ENCODE data around the gene KBTBD8. TPM values are rescaled to one million over a fixed set of nuclear protein-coding genes. Genes with fewer than 3 reads are reported as not detected.

Gene KBTBD8
- total and polyA plus RNA-seq, 9 of the 15 experiments (the other 6 are each of a cell fraction or from before 2014, with no cell fraction given) = 2.7 to 9.1 (median 5.6) TPM

- no peaks in the 10 kb centered on the region for H3K27me3 ChIP-seq (ENCODE audit: control insufficient read depth in 2 of 2, insufficient read depth in 2 of 2, low read length in 2 of 2)
- H3K36me3 ChIP-seq (ENCODE audit: control insufficient read depth, insufficient read depth, low read length) = no peaks in the 10 kb centered on the region
- POLR2A ChIA-PET = no interaction called here
- no peak overlapping the region for H3K9ac ChIP-seq (ENCODE audit: insufficient read depth in 1 of 2, low read depth in 2 of 2, low read length in 2 of 2)
- no peak overlapping the region for H3K4me3 ChIP-seq
- no peaks in the 10 kb centered on the region for H4K20me1 ChIP-seq (replicated peaks; ENCODE audit: control insufficient read depth, insufficient read depth, low read length)
- H3K4me2 ChIP-seq (ENCODE audit: insufficient read depth, low read length) = no peak overlapping the region
- no peaks in the 10 kb centered on the region for H3K79me2 ChIP-seq (ENCODE audit: control insufficient read depth, insufficient read depth, low read length)
- CTCF ChIA-PET (ENCODE audit: low intra/inter-chr PET ratio) = interaction anchor here (0.6 kb wide), 1 partner anchor 1973 kb away, joined by 3 read pairs; no protein-coding TSS in a partner anchor
- FAIRE-seq (no peak), DNase-seq (ENCODE audit: extremely low read depth in 1 of 4, low spot score in 3 of 4) (no peak), ATAC-seq (no peak)
- no peak overlapping the region for H3K27ac ChIP-seq (ENCODE audit: extremely low read depth, low read depth, low read length)
- 0% methylated on average over 3 of the region's 3 CpGs for WGBS (ENCODE audit: insufficient coverage, low coverage, missing lambda C conversion rate)
- no peaks in the 10 kb centered on the region for H3K4me1 ChIP-seq (replicated peaks in 1 of 2; ENCODE audit: control insufficient read depth in 2 of 2, insufficient read depth in 2 of 2, low read length in 2 of 2)
- TF ChIP-seq, protein P1, sequence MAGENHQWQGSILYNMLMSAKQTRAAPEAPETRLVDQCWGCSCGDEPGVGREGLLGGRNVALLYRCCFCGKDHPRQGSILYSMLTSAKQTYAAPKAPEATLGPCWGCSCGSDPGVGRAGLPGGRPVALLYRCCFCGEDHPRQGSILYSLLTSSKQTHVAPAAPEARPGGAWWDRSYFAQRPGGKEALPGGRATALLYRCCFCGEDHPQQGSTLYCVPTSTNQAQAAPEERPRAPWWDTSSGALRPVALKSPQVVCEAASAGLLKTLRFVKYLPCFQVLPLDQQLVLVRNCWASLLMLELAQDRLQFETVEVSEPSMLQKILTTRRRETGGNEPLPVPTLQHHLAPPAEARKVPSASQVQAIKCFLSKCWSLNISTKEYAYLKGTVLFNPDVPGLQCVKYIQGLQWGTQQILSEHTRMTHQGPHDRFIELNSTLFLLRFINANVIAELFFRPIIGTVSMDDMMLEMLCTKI (IDR thresholded peaks at IDR 0.05; ENCODE audit: partially characterized antibody) = no peak
- TF ChIP-seq NR1H2 (CRISPR knock-in tag; IDR thresholded peaks at IDR 0.05) (no peak), ZNF316 (IDR thresholded peaks at IDR 0.05) (no peak), ZMIZ1 (IDR thresholded peaks at IDR 0.05; ENCODE audit: low read depth in 2 of 2, low read length in 2 of 2) (no peak), MAZ (CRISPR knock-in tag; conservative IDR thresholded peaks at IDR 0.05 in 1 of 2, IDR thresholded peaks at IDR 0.05 in 1 of 2) (no peak), TFAP4 (CRISPR knock-in tag; IDR thresholded peaks at IDR 0.05; ENCODE audit: borderline replicate concordance) (no peak), ZNF76 (CRISPR knock-in tag; IDR thresholded peaks at IDR 0.05; ENCODE audit: borderline replicate concordance) (no peak)
- TF ChIP-seq, protein P2, sequence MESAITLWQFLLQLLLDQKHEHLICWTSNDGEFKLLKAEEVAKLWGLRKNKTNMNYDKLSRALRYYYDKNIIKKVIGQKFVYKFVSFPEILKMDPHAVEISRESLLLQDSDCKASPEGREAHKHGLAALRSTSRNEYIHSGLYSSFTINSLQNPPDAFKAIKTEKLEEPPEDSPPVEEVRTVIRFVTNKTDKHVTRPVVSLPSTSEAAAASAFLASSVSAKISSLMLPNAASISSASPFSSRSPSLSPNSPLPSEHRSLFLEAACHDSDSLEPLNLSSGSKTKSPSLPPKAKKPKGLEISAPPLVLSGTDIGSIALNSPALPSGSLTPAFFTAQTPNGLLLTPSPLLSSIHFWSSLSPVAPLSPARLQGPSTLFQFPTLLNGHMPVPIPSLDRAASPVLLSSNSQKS (CRISPR knock-in tag; IDR thresholded peaks at IDR 0.05) = no peak
- H3K9me3 ChIP-seq (replicated peaks; ENCODE audit: control insufficient read depth, insufficient read depth, low read depth, low read length) = no peaks in the 10 kb centered on the region
- H3K9me1 ChIP-seq (ENCODE audit: control insufficient read depth, insufficient read depth, low read length) = no peaks in the 10 kb centered on the region
- no TSS peak for BruUV-seq (replicated peaks)
- intact Hi-C loops (cut with micrococcal nuclease) (no loop called here), in situ Hi-C loops (cut with MboI) (loop anchor here (25.0 kb wide), 2 partner anchors 837 to 1937 kb away; no protein-coding TSS in a partner anchor)
- no peak overlapping the region for H2AFZ ChIP-seq (ENCODE audit: low read depth, low read length)
Observed at GRCh38 chr3:66949898-66950297, 48.2 kb upstream of the KBTBD8 start.
